Peyer's patch (tissue), 4 donors: ENCODE results near the gene PDCD5. TPM values are rescaled to one million over a fixed set of nuclear protein-coding genes. Genes with fewer than 3 reads are reported as not detected.
"Not testable (repeated sequence)": the region's sequence is repeated elsewhere in the genome, so short reads cannot be mapped to it uniquely, and the experiment has no call there.

Source experiments
- DNase-seq, 3 donors: peaks; one replicate each; pipeline ENCODE4 v3.0.0-alpha.2; 2017 to 2019
- H3K27ac ChIP-seq, 4 donors: fragments of 200-600 bp; sonication (generic); one replicate each; pipeline ENCODE4 v1.5.1; 2016 to 2019
- H3K27me3 ChIP-seq, 2 donors: fragments of 200-600 bp; sonication (generic); one replicate each; pipeline ENCODE4 v1.5.1; 2019
- H3K36me3 ChIP-seq, 3 donors: fragments of 200-600 bp; sonication (generic); one replicate each; pipeline ENCODE4 v1.5.1; 2016 to 2019
- H3K4me1 ChIP-seq, 4 donors: fragments of 200-600 bp; sonication (generic); one replicate each; pipeline ENCODE4 v1.5.1; 2016 to 2019
- H3K4me3 ChIP-seq, 4 donors: fragments of 200-600 bp; sonication (generic); 1 replicate in 3 of 4; 2 replicates in 1 of 4; pipeline ENCODE4 v1.5.1; 2016 to 2019; ENCODE audit warnings: mild to moderate bottlenecking in 1 of 4
- H3K9me3 ChIP-seq, 4 donors: fragments of 200-600 bp; sonication (generic); one replicate each; pipeline ENCODE4 v1.5.1; 2016 to 2019; ENCODE audit warnings: mild to moderate bottlenecking in 1 of 4
- CTCF ChIP-seq, 6 experiments: fragments of 450-650 bp in 4 of 6; fragments of 200-600 bp in 2 of 6; sonication (generic) in 1 of 6; IDR thresholded peaks; one replicate each; pipeline ENCODE4 v1.5.1; 2017 to 2019; ENCODE audit warnings: antibody characterized with exemption in 6 of 6, mild to moderate bottlenecking in 3 of 6, moderate library complexity in 1 of 6
- POLR2A ChIP-seq, 2 donors: fragments of 450-650 bp; IDR thresholded peaks; one replicate each; pipeline ENCODE4 v1.5.1; 2017; ENCODE audit warnings: antibody characterized with exemption in 2 of 2, mild to moderate bottlenecking in 2 of 2, moderate library complexity in 2 of 2
- total RNA-seq, 4 donors: library from RNA; depleted of rRNA; stranded (reverse); fragments of >200 nt; gene quantifications; one replicate each; pipeline ENCODE4 v1.1.0, GENCODE V29; 2016

Gene PDCD5
- total RNA-seq: 10 to 100 TPM; 32.5 to 80.0 (median 43.3) TPM

GRCh38 chr19:32580901-32581704 is at the start of gene PDCD5:
Gene PDCD5 (plus strand): TSS chr19:32581190. CDS start chr19:32581262, 72 bp downstream.
- Histone ChIP-seq H3K4me1 (peaks cover 0 to 4% (median 1%) of the 10 kb centered on the region in 4 donors), H3K36me3 (peaks cover 0 to 8% (median 0%) of the 10 kb centered on the region in 3 donors), H3K27me3 (no peaks in the 10 kb centered on the region), H3K4me3 (peak within 1 kb of the TSS; percentile 51 to 83 (median 77)), H3K27ac (peak within 1 kb of the TSS; percentile 73 to 89 (median 83)), H3K9me3 (no peaks in the 10 kb centered on the region)
- peak; percentile 96 to 98 (median 97) for DNase-seq
- TF ChIP-seq POLR2A (IDR thresholded peaks at IDR 0.05): peak; percentile 45 to 69
- TF ChIP-seq CTCF (IDR thresholded peaks at IDR 0.05): no peak

- no peaks in the 10 kb centered on the region for H3K27me3 ChIP-seq
- no peak overlapping the region for H3K4me3 ChIP-seq
- TF ChIP-seq POLR2A (IDR thresholded peaks at IDR 0.05): no peak
- TF ChIP-seq CTCF (IDR thresholded peaks at IDR 0.05): no peak
- no peak overlapping the region for H3K27ac ChIP-seq
- no peaks in the 10 kb centered on the region for H3K36me3 ChIP-seq
- H3K4me1 ChIP-seq: no peaks in the 10 kb centered on the region
- DNase-seq: no peak
- peaks cover 0 to 10% (median 0%) of the 10 kb centered on the region in 4 donors for H3K9me3 ChIP-seq
Measured at GRCh38 chr19:32532233-32532632, 48.8 kb upstream of the PDCD5 start.

- no peak overlapping the region for H3K27ac ChIP-seq
- peaks cover 0 to 5% (median 0%) of the 10 kb centered on the region in 4 donors for H3K9me3 ChIP-seq
- no peaks in the 10 kb centered on the region for H3K27me3 ChIP-seq
- no peaks in the 10 kb centered on the region for H3K4me1 ChIP-seq
- H3K36me3 ChIP-seq: no peaks in the 10 kb centered on the region
- TF ChIP-seq CTCF (IDR thresholded peaks at IDR 0.05) (no peak), POLR2A (IDR thresholded peaks at IDR 0.05) (no peak)
- H3K4me3 ChIP-seq: no peak overlapping the region
- DNase-seq: no peak
Measured at GRCh38 chr19:32537580-32537979, 43.4 kb upstream of the PDCD5 start.

GRCh38 chr19:32539240-32539916 is 41.6 kb upstream of the PDCD5 start:
- no peak for DNase-seq
- no peak overlapping the region for H3K4me3 ChIP-seq
- H3K27ac ChIP-seq: no peak overlapping the region
- H3K4me1 ChIP-seq: no peaks in the 10 kb centered on the region
- TF ChIP-seq POLR2A (IDR thresholded peaks at IDR 0.05): no peak
- no peak for TF ChIP-seq CTCF (IDR thresholded peaks at IDR 0.05)
- H3K27me3 ChIP-seq: no peaks in the 10 kb centered on the region
- no peaks in the 10 kb centered on the region for H3K36me3 ChIP-seq
- H3K9me3 ChIP-seq: peaks cover 0 to 4% (median 0%) of the 10 kb centered on the region in 4 donors

- no peak for DNase-seq
- no peaks in the 10 kb centered on the region for H3K27me3 ChIP-seq
- no peak overlapping the region for H3K4me3 ChIP-seq
- no peak overlapping the region for H3K27ac ChIP-seq
- TF ChIP-seq POLR2A (IDR thresholded peaks at IDR 0.05) (no peak), CTCF (IDR thresholded peaks at IDR 0.05) (no peak)
- H3K9me3 ChIP-seq: no peaks in the 10 kb centered on the region
- no peaks in the 10 kb centered on the region for H3K4me1 ChIP-seq
- no peaks in the 10 kb centered on the region for H3K36me3 ChIP-seq
Measured at GRCh38 chr19:32540621-32541020, 40.4 kb upstream of the PDCD5 start.

GRCh38 chr19:32541376-32541775 is 39.6 kb upstream of the PDCD5 start:
- not testable (repeated sequence) for H3K9me3 ChIP-seq, H3K36me3 ChIP-seq, H3K4me3 ChIP-seq, H3K27me3 ChIP-seq, H3K27ac ChIP-seq, H3K4me1 ChIP-seq, DNase-seq
